Raji (cell line): ENCODE data around the gene USP32.

Experiments used
- POLR2A ChIP-seq: IDR thresholded peaks from 2 replicates; pipeline ENCODE4 v1.6.1; 2011; ENCODE audit warnings: low read depth, low read length, control low read depth; ENCODE audit not compliant: insufficient read depth

The USP32 gene

DNA sequence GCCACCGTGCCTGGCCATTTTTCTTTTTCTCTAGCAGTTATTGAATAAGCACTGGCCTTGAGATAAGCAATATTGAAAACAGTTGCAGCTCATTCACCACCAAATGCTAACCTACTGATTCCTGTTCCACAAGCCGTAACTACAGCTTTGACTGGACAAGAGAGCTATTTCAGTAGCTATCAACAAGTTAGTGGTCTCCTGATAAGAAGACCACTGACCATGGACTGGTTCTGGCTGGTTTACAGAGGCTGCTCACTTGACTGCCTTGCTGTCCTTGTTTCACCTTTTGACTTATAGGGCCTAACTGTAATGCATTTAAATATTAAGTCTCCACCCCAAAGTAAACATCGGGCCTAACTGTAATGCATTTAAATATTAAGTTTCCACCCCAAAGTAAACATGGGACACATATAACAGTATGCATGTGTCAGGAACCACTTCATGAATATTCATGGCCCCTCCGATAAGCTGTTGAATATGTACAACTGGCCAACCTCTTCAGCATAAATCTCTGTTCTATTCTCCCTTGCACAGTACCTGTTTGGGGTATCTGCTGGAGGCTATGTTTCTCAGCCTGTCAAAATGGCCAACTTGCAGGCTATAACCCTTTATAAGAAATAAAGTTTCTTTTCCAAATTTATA, 94.1 kb downstream of the USP32 start:
- no peak for TF ChIP-seq POLR2A

DNA sequence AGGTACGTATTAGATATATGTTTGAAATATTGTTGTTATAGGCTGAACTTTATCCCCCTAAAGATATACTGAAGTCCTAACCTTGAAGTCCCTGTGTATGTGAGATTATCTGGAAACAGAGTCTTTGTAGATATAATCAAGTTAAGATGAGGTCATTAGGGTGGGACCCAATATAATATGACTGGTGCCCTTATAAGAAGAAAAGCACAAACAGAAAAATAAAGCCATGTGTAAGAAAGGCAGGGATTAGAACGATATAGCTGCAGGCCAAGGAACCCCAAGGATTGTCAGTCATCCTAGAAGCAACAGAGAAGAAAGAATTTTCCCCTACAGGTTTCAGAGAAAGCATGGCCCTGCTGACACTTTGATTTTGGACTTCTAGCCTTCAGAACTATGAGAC, 95.8 kb downstream of the USP32 start:
- TF ChIP-seq POLR2A: no peak

DNA sequence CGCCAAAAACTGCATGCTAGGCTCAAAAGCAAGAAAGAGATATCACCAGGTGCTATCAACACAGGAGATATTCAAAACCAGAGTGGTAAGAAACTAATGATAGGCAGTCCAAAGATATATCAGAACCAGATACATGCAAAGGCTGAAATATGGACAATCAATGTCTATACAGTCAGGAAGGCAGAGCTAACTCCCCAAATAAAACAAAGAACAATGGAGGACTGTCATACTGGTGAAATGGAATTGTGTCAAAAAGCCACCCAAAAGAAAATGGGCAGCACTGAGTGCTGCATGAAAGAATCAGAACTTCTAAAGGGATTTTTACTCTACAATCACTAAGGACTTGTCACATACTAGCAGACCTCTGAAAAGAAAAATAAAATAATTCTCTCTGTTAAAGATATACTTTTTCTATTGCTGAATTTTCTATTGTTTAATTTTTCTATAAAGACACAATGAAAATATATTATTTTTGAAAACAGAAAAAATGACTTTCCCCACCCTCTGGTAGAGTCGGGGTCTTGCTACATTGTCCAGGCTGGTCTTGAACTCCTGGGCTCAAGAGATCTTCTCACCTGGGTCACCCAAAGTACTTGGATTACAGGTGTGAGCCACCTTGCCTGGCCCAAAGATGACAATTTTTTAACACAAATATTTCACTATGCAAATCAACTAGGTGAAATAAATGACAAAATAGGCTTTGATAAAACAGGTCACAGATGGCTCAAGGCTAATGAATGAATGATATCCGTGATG, 98.2 kb downstream of the USP32 start:
- TF ChIP-seq POLR2A: no peak

DNA sequence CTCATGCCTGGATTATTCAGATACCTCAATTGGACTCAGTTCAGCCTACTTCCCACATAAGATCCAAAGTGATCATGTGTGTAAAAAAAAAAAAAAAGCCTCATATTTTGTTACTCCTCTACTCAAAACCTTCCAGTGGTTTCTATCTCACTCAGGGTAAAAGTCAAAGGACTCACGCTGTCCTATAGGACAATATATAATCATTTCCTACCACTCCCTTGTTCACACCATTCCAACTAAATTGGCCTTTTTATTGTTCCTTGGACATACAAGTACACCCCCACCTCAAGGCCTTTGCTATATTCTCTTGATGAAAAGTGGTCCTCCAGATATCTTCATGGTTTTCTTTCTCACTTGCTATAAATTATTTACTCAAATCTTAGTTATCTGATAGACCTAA, 99.2 kb downstream of the USP32 start:
- no peak for TF ChIP-seq POLR2A

DNA sequence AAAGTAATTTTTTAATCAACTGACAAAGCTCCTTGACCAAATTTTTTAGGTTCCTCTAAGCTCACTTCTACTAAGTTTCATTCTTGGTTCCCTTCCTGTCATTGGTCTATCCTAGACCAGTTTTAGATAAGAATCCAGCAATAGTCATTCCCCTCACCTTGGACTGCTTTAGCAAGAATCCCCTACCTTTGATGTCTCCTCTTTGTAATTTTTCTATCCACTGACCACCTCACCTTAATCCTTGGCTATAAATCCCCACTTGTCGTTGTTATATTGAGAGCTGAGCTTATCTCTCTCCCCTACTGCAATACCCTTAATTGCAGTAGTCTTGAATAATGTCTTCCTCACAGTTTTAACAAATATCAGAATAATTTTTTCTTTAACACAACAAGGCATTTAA, 107.2 kb downstream of the USP32 start:
- no peak for TF ChIP-seq POLR2A

DNA sequence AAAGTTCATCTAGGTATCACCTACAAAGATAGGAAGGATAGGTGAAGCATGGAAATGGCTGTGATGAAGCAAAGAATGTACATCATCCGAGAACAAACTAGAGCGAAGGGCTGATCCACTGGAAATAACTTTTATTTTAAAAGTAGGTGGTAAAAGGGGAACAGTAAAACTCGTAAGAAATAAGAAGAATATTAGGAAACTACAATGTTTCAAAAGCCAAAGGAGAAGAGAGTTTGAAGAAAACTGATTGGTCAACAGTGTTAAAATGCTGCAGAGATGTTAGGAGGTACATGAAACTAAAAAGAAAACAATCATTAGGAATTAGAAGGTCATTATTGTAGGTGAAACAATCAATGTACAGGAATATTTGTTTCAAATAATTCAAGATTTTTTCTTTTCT, 108.1 kb downstream of the USP32 start:
- no peak for TF ChIP-seq POLR2A

DNA sequence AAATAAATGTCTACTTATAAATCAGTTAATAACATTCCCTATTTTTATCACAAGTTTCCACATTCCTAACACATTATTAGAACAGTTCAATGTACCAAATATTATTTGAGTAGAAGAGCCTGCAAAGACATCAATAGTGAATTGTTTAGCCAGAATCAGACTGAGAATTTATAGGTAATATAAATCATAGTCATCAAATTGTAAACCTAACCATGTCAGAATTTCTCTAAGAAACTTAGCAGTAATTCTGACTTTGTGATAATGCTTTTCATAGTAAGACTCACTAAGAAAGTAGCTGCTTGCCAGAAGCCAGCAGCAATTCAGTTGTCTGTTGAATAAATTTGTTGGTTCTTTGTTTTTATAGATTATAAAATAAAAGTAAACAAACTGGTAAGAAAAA, 111.3 kb downstream of the USP32 start:
- no peak for TF ChIP-seq POLR2A

DNA sequence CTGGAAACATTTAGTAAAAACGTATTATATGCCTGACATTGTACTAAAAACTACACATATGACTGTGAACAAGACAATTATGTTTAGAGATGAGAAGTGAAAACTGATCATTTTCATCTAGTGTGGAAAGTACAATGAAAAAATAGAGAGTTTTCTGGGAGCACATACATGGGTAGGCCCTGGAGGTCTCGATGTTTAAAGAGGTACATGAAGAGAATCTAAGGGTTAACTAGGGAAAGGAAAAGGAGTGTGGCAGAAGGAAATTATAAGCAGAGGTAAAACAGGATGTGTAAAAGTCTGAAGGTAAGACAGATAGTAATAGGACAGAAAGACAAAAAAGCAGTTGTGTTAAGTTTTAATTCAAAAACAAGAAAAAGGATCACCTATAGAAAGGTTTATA, 113.7 kb downstream of the USP32 start:
- no peak for TF ChIP-seq POLR2A

DNA sequence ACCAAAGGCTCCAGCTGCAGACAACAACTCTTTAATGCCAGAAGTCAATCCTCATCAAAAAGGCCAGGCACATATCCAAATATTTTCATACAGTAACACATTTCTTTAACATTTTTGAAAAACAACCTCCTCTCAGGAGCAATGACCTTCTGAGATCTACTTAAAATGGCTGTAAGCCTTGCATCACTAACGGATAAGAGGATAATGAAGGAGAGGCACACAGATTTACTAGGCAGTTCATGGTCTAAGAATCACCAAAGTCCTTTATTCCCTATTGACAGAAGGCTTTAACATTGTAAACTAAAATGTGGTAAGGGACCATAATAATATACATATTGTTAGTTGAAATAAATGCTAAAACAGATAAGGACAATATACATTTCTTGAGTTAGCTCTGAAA, 114.7 kb downstream of the USP32 start:
- no peak for TF ChIP-seq POLR2A

DNA sequence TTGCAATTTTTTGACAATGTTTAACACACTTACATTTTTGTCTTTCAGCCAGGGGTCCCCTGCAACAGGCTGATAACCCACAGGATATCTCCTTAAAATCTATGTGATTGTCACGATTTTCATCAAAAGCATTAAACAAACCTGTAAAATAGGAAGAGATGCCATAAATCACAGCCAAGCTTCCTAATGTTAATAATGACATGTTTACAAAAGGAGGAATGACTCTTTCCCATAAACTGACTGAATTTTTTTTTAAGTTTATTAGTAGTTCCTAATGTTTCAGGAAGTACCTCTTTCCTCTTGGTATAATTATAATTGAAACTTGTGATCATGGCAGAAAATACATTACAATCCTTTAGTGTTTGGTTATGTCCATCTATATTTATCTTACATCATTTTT, 122.5 kb downstream of the USP32 start:
- TF ChIP-seq POLR2A: no peak

DNA sequence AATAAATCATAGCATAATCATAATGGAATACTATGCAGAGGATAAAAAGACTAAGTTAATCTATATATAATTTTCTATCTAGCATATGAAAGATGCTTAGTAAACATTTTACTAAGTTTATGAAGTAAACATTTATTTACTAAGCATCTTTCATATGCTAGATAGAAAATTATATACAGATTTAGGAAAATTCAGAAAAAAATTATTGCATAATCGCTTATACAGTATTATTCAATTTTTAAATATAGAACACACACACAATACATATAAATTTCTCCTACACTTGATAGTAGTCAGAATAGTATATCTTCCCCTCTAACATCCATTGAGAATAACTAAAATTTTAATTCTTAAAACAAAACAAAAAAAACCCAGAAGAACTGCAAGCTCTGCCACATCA, 131.4 kb downstream of the USP32 start:
- no peak for TF ChIP-seq POLR2A

DNA sequence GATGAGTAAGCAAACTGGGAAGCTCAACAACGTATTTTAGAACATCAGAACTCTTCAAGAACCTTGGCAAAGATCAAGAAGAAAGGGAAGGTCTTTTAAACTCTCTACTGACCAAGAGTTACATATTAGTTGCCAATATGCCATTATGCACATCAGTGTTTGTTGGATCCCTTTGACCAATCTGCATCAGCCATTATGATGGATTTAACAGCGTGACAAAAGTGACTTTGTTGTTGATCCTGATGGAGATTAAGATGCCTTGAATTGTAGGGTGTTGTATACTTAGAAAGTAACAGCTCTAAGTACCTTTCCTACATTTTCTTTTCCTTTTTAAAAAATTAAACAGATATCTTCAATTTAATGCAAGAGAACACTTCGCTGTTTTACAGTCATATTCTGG, 133.6 kb downstream of the USP32 start:
- TF ChIP-seq POLR2A: no peak

DNA sequence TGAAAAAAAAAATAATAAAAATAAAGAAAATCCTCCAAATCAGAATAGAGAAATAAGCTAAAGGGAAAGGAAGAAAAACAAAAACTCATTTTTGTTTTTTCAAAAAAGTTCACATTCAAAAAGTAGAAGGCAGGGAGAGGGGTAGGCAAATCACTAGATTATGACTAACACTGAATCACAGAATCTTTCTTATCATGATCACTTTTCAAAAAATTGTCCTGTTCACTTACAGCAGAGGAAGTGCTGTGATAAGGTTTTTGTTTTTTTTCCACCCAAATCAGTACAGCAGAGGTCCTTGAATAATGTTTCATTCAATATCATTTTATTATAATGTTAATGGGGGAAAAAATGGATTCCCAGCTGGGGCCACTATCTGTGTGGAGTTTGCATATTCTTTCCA, 135.8 kb downstream of the USP32 start:
- no peak for TF ChIP-seq POLR2A

DNA sequence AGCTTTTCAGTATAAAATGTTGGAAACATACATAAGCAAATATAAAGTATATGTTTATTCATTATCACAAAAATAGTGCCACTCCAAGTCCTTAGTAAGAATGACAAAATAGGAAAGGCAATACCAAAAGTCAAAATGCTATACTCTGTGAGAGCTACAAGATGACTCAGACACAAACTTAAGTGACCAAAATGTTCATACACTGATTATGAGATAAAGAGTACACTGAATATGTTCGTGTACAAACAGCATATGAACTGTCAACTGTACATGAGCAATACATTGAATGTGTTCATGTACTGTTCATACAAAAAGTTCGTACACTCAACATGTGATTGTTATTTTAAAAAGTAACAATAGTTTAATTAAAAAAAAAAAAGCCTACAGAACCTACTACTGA, 138.9 kb downstream of the USP32 start:
- no peak for TF ChIP-seq POLR2A

DNA sequence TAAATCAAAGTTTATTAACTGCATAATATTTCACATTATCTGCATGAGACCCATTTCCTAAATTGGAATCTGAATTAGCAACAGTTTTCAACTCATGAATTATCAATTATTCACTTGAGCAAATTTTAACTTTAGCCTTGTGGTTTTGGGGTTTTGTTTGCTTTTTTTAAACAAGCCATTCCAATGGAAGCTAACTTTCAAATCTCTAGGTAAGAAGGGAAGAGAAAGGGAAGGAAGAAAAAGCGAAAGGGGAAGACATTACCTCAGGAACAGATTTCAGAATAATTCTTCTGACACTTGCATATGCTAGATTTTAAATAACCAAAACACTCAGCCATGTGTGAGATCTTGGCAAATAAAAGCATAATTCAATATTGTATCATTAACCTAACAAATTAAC, 139.5 kb downstream of the USP32 start:
- TF ChIP-seq POLR2A: no peak

DNA sequence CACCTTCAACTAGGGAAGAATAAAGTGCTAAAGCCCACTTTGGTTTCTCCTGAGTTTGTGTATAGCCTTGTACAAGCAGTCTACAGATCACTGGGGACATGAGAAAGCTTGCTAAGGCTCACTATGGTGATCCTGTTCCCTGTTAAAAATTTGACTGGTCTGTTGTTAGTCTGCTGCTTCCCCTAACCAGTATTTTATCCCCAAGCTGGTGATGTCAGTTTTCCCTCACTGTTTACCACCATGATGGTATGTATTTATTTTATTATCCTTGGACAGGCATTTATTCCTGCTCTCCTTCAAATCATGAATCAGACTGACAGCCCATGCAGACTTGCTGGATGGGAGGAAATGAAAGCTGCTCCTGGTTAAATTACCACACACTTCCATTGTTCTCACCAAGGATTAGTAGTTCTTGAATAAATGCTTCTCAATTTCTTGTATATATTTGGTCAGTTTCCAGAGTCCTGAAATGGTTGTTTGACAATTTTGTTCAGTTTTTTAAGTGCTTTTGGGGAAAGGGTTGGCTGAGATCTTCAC, 142.6 kb downstream of the USP32 start:
- TF ChIP-seq POLR2A: no peak

DNA sequence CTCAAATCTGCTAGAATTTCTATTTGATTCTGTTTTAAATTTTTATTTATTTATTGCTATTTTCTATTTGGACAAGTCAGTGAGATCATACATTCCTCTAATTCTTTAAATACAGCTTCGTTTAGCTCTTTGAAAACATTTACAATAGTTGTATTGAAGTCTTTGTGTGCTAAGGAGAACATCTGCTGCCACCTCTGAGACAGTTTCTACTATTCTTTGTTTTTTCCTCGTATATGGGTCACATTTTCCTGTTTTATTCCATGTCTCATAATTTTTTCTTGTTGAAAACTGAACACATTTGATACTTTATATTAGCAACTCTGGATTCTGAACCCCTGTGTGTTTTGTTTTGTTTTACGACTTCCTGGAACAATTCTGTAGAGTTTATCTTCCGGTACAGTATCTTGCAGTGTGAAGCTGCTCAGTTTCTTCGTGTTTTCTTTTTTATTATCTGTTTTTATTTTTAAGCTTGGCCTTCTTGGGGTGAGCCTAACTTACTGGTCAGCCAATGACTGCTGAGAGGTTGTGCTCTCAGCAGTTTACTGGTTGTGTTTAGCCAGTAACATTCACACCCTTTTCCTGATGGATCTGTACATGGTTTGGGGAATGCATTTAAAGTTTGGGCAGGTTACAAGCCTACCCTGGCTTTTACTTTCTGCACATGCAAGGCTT, 143.2 kb downstream of the USP32 start:
- TF ChIP-seq POLR2A: no peak
